Measurements from ENCODE around the gene SH3GL3. TPM values are rescaled to one million over a fixed set of nuclear protein-coding genes. Genes with fewer than 3 reads are reported as not detected.

The SH3GL3 gene
- total and polyA plus RNA-seq, 2 of the 13 experiments (the other 11 are each of a cell fraction or from before 2014, with no cell fraction given): not detected

GRCh38 chr15:83588441-83588840 lies 141.3 kb downstream of the SH3GL3 start (continued):
- TF ChIP-seq REST (IDR thresholded peaks at IDR 0.05; ENCODE audit: borderline replicate concordance in 1 of 2, low read depth in 1 of 2, low read length in 2 of 2): no peak
- TF ChIP-seq MTERF4 (CRISPR knock-in tag; IDR thresholded peaks at IDR 0.05): no peak
- no peak for TF ChIP-seq MXD4 (CRISPR knock-in tag; IDR thresholded peaks at IDR 0.05)
- no peak for TF ChIP-seq NKX3-1 (CRISPR knock-in tag; IDR thresholded peaks at IDR 0.05)
- TF ChIP-seq IRF2 (CRISPR knock-in tag; IDR thresholded peaks at IDR 0.05): no peak
- TF ChIP-seq ZNF576 (CRISPR knock-in tag; IDR thresholded peaks at IDR 0.05): no peak
- no peak for TF ChIP-seq ZNF720 (CRISPR knock-in tag; IDR thresholded peaks at IDR 0.05)
- TF ChIP-seq THAP7 (CRISPR knock-in tag; IDR thresholded peaks at IDR 0.05): no peak

Measured in HepG2 (cell line).